ENCODE results near the gene CD44. TPM values are rescaled to one million over a fixed set of nuclear protein-coding genes. Genes with fewer than 3 reads are reported as not detected.
A peak's percentile ranks its signal among the peaks of the same experiment; 100 is the strongest.

CD44 gene
- total and polyA plus RNA-seq, 10 donors, result 60.9 to 521 (median 317) TPM

GRCh38 chr11:35096723-35097122 is 42.2 kb upstream of the CD44 start:
- 41 to 98% (median 79%) methylated on average over 2 of the region's 2 CpGs for WGBS, 5 donors
- Histone ChIP-seq H3K4me3 (no peak overlapping the region), H3K27me3 (replicated peaks in 1 of 7) (no peaks in the 10 kb centered on the region), H3K9me3 (no peaks in the 10 kb centered on the region), H3K27ac (no peak overlapping the region), H3K36me3 (no peaks in the 10 kb centered on the region), H3K4me1 (peaks cover 0 to 17% (median 2%) of the 10 kb centered on the region in 6 donors)
- no peak for DNase-seq
- TF ChIP-seq POLR2AphosphoS5 (IDR thresholded peaks at IDR 0.05) (no peak), POLR2A (IDR thresholded peaks at IDR 0.05) (no peak)
- TF ChIP-seq, protein P1, sequence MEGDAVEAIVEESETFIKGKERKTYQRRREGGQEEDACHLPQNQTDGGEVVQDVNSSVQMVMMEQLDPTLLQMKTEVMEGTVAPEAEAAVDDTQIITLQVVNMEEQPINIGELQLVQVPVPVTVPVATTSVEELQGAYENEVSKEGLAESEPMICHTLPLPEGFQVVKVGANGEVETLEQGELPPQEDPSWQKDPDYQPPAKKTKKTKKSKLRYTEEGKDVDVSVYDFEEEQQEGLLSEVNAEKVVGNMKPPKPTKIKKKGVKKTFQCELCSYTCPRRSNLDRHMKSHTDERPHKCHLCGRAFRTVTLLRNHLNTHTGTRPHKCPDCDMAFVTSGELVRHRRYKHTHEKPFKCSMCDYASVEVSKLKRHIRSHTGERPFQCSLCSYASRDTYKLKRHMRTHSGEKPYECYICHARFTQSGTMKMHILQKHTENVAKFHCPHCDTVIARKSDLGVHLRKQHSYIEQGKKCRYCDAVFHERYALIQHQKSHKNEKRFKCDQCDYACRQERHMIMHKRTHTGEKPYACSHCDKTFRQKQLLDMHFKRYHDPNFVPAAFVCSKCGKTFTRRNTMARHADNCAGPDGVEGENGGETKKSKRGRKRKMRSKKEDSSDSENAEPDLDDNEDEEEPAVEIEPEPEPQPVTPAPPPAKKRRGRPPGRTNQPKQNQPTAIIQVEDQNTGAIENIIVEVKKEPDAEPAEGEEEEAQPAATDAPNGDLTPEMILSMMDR (IDR thresholded peaks at IDR 0.05 in 8 of 11, conservative IDR thresholded peaks at IDR 0.05 in 3 of 11), result no peak
- intact Hi-C loops (cut with DNase I; ENCODE audit: low total_unique reads), result no loop called here

GRCh38 chr11:35097814-35098455 is 41.0 kb upstream of the CD44 start:
- Histone ChIP-seq H3K9me3 (no peaks in the 10 kb centered on the region), H3K4me1 (peaks cover 0 to 17% (median 2%) of the 10 kb centered on the region in 6 donors), H3K27ac (no peak overlapping the region), H3K4me3 (no peak overlapping the region), H3K36me3 (no peaks in the 10 kb centered on the region), H3K27me3 (replicated peaks in 1 of 7) (no peaks in the 10 kb centered on the region)
- WGBS, 5 donors, result 60 to 87% (median 68%) methylated on average over 5 of the region's 5 CpGs
- intact Hi-C loops (cut with DNase I; ENCODE audit: low total_unique reads), result no loop called here
- TF ChIP-seq POLR2A (IDR thresholded peaks at IDR 0.05), result no peak
- no peak for TF ChIP-seq POLR2AphosphoS5 (IDR thresholded peaks at IDR 0.05)
- TF ChIP-seq, protein P1 (IDR thresholded peaks at IDR 0.05 in 8 of 11, conservative IDR thresholded peaks at IDR 0.05 in 3 of 11), result no peak
- no peak for DNase-seq

- 73 to 84% (median 78%) methylated on average over 5 of the region's 5 CpGs for WGBS, 5 donors
- DNase-seq, result no peak
- Histone ChIP-seq H3K36me3 (no peaks in the 10 kb centered on the region), H3K27ac (no peak overlapping the region), H3K27me3 (replicated peaks in 1 of 7) (no peaks in the 10 kb centered on the region), H3K9me3 (no peaks in the 10 kb centered on the region), H3K4me3 (no peak overlapping the region), H3K4me1 (peaks cover 0 to 17% (median 2%) of the 10 kb centered on the region in 6 donors)
- intact Hi-C loops (cut with DNase I; ENCODE audit: low total_unique reads), result no loop called here
- no peak for TF ChIP-seq POLR2AphosphoS5 (IDR thresholded peaks at IDR 0.05)
- TF ChIP-seq POLR2A (IDR thresholded peaks at IDR 0.05), result no peak
- TF ChIP-seq, protein P1 (IDR thresholded peaks at IDR 0.05 in 8 of 11, conservative IDR thresholded peaks at IDR 0.05 in 3 of 11), result no peak
Measured at GRCh38 chr11:35098855-35099254, 40.1 kb upstream of the CD44 start.

DNA sequence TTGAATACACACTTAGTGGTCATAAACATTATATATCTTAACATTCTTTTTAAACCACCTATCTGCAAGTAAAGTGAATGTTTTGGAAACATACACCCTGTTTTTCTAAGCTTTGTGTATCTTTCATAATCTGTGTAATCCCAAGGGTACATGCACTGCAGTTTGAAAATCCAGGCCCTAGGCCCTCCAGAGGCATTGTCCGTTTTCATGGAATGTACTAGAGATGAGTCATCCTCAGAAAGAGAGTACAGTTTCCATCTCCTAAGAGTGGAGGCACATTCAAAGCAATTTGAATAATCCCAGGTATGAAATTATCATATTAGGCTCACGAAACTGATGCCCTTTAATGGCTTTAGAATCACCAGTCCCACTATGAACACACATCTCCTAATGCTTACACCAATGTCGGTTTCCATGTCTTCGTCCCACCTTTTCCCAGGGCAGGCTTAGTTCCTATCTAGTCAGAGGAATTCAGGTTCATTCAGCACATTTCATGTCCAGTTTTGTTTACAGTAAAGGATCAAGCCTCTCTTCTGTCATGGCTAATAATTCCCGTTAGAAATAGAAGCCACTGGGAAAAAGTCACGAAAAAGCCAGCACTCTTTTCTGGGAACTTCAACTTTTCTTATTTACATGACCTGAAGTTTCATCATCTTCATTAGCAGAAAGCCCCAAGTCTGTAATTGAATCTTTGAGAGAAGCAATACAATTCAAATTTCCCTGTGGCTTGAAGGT is 39.5 kb upstream of the CD44 start:
- WGBS, 5 donors, result 75 to 92% (median 86%) methylated on average over 6 of the region's 6 CpGs
- intact Hi-C loops (cut with DNase I; ENCODE audit: low total_unique reads), result no loop called here
- H3K27ac ChIP-seq, result peak overlapping the region in 1 of 8 donors; percentile 35
- no peaks in the 10 kb centered on the region for H3K27me3 ChIP-seq (replicated peaks in 1 of 7)
- H3K4me3 ChIP-seq, result no peak overlapping the region
- no peak for DNase-seq
- peaks cover 0 to 15% (median 2%) of the 10 kb centered on the region in 6 donors for H3K4me1 ChIP-seq
- TF ChIP-seq, protein P1 (IDR thresholded peaks at IDR 0.05 in 8 of 11, conservative IDR thresholded peaks at IDR 0.05 in 3 of 11), result no peak
- TF ChIP-seq POLR2AphosphoS5 (IDR thresholded peaks at IDR 0.05), result no peak
- no peak for TF ChIP-seq POLR2A (IDR thresholded peaks at IDR 0.05)
- no peaks in the 10 kb centered on the region for H3K9me3 ChIP-seq
- H3K36me3 ChIP-seq, result no peaks in the 10 kb centered on the region
